Measurements from ENCODE around the gene CDIPT. TPM values are rescaled to one million over a fixed set of nuclear protein-coding genes. Genes with fewer than 3 reads are reported as not detected.

CDIPT gene
- total RNA-seq, 1 experiment from 2014 or later: 58.3 TPM

DNA sequence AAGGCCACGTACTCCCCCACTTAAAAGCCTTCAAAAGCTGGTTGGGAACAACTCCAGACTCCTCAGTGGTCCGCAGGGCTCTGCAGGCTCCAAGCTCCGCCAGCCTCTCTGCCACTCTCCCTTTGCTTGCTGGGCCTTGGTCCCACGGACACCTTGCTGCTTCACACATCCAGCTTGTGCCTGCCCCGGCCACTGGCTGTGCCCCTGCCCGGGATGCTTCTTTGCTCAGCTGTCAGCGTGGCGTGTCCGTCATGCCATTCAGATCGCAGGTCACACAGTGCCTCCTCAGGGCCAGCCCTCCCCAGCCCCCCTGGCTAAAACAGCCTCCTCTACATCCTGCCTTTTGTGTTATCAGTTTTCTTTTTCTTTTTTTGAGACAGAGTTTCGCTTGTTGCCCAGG lies 49.1 kb upstream of the CDIPT start (continued):
- TF ChIP-seq EGR1 (IDR thresholded peaks at IDR 0.05; ENCODE audit: low read depth): no peak
- TF ChIP-seq JUND (IDR thresholded peaks at IDR 0.05): no peak
- no peak for TF ChIP-seq SIN3A (IDR thresholded peaks at IDR 0.05; ENCODE audit: low read depth)
- TF ChIP-seq TCF7L2 (IDR thresholded peaks at IDR 0.05; ENCODE audit: borderline replicate concordance, extremely low read depth, insufficient read depth, insufficient read length): no peak

DNA sequence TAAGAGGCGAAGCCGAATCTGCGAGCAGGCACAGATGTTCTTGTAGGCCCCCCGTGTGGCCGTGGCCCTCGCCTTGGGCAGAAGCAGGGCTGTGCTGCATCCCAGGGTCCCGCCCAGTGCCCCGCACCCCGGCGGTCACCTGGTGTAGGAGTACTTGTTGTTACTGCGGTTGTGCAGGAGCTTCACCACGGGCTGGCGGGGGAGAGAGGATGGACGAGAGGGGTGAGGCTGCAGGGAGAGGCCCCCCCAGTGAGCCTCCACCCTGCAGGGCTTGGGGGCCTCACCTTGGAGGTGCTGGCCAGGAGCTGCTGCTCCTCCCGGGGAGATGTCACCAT lies 48.6 kb upstream of the CDIPT start:
- no TSS peak for BruUV-seq (replicated peaks)

More for the DNA sequence above, 48.6 kb upstream of the CDIPT start:
- intact Hi-C loops (cut with micrococcal nuclease): no loop called here
- ATAC-seq: 0 out of 2 replicates have a peak, but pooled peaks have one; percentile 4
- ChIA-PET CTCF (no interaction called here), RAD21 (ENCODE audit: low non-redundant PET in 1 of 2, low total read pairs in 2 of 2, uncharacterized antibody in 2 of 2, unreplicated experiment in 2 of 2) (no interaction called here), POLR2A (interaction anchor here (0.6 kb wide), 1 partner anchor 209 kb away, joined by 6 read pairs; no protein-coding TSS in a partner anchor)
- H2AFZ ChIP-seq (ENCODE audit: low read depth, low read length, poor library complexity, severe bottlenecking): no peak overlapping the region
- no peak overlapping the region for H3K4me2 ChIP-seq (ENCODE audit: low read length)
- no peaks in the 10 kb centered on the region for H3K9me2 ChIP-seq (ENCODE audit: insufficient read depth)
- H3K27me3 ChIP-seq (ENCODE audit: insufficient read depth, low read length): no peaks in the 10 kb centered on the region
- no peak overlapping the region for H3K27ac ChIP-seq (ENCODE audit: low read depth, low read length)
- H3K9ac ChIP-seq (ENCODE audit: low read length): no peak overlapping the region
- no peak overlapping the region for H3K4me3 ChIP-seq (replicated peaks in 1 of 2; ENCODE audit: low read depth in 1 of 2, low read length in 2 of 2)
- DNase-seq (ENCODE audit: low read depth, low spot score): no peak
- TF ChIP-seq, protein P1, sequence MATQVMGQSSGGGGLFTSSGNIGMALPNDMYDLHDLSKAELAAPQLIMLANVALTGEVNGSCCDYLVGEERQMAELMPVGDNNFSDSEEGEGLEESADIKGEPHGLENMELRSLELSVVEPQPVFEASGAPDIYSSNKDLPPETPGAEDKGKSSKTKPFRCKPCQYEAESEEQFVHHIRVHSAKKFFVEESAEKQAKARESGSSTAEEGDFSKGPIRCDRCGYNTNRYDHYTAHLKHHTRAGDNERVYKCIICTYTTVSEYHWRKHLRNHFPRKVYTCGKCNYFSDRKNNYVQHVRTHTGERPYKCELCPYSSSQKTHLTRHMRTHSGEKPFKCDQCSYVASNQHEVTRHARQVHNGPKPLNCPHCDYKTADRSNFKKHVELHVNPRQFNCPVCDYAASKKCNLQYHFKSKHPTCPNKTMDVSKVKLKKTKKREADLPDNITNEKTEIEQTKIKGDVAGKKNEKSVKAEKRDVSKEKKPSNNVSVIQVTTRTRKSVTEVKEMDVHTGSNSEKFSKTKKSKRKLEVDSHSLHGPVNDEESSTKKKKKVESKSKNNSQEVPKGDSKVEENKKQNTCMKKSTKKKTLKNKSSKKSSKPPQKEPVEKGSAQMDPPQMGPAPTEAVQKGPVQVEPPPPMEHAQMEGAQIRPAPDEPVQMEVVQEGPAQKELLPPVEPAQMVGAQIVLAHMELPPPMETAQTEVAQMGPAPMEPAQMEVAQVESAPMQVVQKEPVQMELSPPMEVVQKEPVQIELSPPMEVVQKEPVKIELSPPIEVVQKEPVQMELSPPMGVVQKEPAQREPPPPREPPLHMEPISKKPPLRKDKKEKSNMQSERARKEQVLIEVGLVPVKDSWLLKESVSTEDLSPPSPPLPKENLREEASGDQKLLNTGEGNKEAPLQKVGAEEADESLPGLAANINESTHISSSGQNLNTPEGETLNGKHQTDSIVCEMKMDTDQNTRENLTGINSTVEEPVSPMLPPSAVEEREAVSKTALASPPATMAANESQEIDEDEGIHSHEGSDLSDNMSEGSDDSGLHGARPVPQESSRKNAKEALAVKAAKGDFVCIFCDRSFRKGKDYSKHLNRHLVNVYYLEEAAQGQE (IDR thresholded peaks at IDR 0.05; ENCODE audit: low read depth): no peak
- TF ChIP-seq TCF7L2 (IDR thresholded peaks at IDR 0.05; ENCODE audit: borderline replicate concordance, extremely low read depth, insufficient read depth, insufficient read length) (no peak), EZH2 (IDR thresholded peaks at IDR 0.05) (no peak), JUND (IDR thresholded peaks at IDR 0.05) (no peak), CBX3 (IDR thresholded peaks at IDR 0.05; ENCODE audit: low read depth) (no peak), SRF (IDR thresholded peaks at IDR 0.05; ENCODE audit: low read depth) (no peak), ZFX (IDR thresholded peaks at IDR 0.05) (no peak), SIN3A (IDR thresholded peaks at IDR 0.05; ENCODE audit: low read depth) (no peak)
- TF ChIP-seq, protein P2, sequence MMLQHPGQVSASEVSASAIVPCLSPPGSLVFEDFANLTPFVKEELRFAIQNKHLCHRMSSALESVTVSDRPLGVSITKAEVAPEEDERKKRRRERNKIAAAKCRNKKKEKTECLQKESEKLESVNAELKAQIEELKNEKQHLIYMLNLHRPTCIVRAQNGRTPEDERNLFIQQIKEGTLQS (IDR thresholded peaks at IDR 0.05): no peak
- TF ChIP-seq, protein P3, sequence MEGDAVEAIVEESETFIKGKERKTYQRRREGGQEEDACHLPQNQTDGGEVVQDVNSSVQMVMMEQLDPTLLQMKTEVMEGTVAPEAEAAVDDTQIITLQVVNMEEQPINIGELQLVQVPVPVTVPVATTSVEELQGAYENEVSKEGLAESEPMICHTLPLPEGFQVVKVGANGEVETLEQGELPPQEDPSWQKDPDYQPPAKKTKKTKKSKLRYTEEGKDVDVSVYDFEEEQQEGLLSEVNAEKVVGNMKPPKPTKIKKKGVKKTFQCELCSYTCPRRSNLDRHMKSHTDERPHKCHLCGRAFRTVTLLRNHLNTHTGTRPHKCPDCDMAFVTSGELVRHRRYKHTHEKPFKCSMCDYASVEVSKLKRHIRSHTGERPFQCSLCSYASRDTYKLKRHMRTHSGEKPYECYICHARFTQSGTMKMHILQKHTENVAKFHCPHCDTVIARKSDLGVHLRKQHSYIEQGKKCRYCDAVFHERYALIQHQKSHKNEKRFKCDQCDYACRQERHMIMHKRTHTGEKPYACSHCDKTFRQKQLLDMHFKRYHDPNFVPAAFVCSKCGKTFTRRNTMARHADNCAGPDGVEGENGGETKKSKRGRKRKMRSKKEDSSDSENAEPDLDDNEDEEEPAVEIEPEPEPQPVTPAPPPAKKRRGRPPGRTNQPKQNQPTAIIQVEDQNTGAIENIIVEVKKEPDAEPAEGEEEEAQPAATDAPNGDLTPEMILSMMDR (IDR thresholded peaks at IDR 0.05 in 2 of 3, conservative IDR thresholded peaks at IDR 0.05 in 1 of 3; ENCODE audit: borderline replicate concordance in 1 of 3, insufficient read depth in 1 of 3, low read depth in 2 of 3, low read length in 2 of 3): no peak
- H3K4me1 ChIP-seq (ENCODE audit: control insufficient read depth in 1 of 2, insufficient read depth in 2 of 2, low read length in 2 of 2): no peaks in the 10 kb centered on the region
- no peaks in the 10 kb centered on the region for H3K79me2 ChIP-seq (ENCODE audit: insufficient read depth, low read length)
- H4K20me1 ChIP-seq (ENCODE audit: insufficient read depth): no peaks in the 10 kb centered on the region
- H3K36me3 ChIP-seq (ENCODE audit: control insufficient read depth in 1 of 2, insufficient read depth in 2 of 2, low read length in 2 of 2): peaks cover 0 to 3% of the 10 kb centered on the region in 2 experiments; a peak in 3 of 4 replicates
- H3K9me3 ChIP-seq (ENCODE audit: control insufficient read depth in 1 of 2, insufficient read depth in 1 of 2, low read depth in 1 of 2, low read length in 2 of 2): no peaks in the 10 kb centered on the region

All from HCT116 (cell line).